ENCODE data around the gene BEX1. TPM values are rescaled to one million over a fixed set of nuclear protein-coding genes. Genes with fewer than 3 reads are reported as not detected.
"Not testable (repeated sequence)": the region's sequence is repeated elsewhere in the genome, so short reads cannot be mapped to it uniquely, and the experiment has no call there.

Gene BEX1
- total RNA-seq, 1 experiment from 2014 or later, result not detected

DNA sequence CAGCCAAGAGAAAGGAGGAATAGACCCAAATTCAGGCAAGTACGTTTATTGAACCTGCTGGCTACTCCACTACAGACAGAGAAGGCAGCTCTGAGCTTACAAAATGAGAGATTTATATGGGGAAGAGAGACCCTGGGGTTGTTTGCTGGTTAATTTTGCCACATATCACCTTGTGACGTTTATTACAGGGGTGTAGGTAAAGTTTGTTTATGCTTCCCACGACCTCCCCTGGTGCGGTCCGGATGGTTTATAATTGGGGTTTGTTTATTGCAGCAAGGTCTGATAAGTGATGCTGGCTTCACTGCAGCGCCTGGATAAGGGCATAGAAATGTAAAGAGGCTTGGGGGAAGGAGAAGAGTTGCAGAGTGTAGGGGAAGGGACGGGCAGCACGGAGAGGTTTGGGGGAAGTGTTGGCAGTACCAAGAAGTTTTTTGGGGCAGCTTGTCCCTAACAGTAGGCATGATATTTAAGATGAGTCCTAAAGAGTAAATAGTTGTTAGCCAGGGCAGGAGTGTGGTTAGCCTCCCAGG is 12.6 kb downstream of the BEX1 start:
- Histone ChIP-seq H3F3A (ENCODE audit: insufficient read depth, low read depth) (no peaks in the 10 kb centered on the region), H3K27me3 (ENCODE audit: insufficient read depth, low read depth) (peaks cover 9% of the 10 kb centered on the region; the same call in 1 of the 2 replicates), H3K36me3 (ENCODE audit: low read depth) (no peaks in the 10 kb centered on the region), H3K27ac (no peak overlapping the region), H3K4me1 (replicated peaks; ENCODE audit: insufficient read depth) (no peaks in the 10 kb centered on the region), H4K20me1 (ENCODE audit: insufficient read depth) (no peaks in the 10 kb centered on the region), H3K4me2 (no peak overlapping the region), H3K4me3 (no peak overlapping the region), H3K9me3 (ENCODE audit: insufficient read depth, low read depth) (no peaks in the 10 kb centered on the region), H3K79me2 (ENCODE audit: low read depth) (no peaks in the 10 kb centered on the region), H3K9me2 (ENCODE audit: insufficient read depth) (no peaks in the 10 kb centered on the region), H2AFZ (no peak overlapping the region)
- TF ChIP-seq EZH2 (IDR thresholded peaks at IDR 0.05; ENCODE audit: low read depth) (no peak), CTCF (conservative IDR thresholded peaks at IDR 0.05) (no peak)
- no peak for DNase-seq
- intact Hi-C loops (cut with micrococcal nuclease; ENCODE audit: unreplicated experiment), result no loop called here
- CTCF ChIA-PET, result no interaction called here
- BruUV-seq (replicated peaks), result no TSS peak
- POLR2A ChIA-PET (ENCODE audit: unreplicated experiment), result no interaction called here

DNA sequence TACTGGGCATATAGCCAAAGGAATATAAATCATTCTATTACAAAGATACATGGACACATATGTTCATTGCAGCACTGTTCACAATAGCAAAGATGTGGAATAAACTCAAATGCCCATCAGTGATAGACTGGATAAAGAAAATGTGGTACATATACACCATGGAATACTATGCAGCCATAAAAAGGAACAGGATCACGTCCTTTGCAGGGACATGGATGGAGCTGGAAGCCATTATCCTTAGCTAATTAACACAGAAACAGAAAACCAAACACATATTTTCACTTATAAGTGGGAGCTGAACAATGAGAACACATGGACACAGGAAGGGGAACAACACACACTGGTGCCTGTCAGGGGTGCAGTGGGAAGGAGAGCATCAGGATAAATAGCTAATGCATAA is 30.6 kb downstream of the BEX1 start:
- H3K36me3 ChIP-seq (ENCODE audit: low read depth); H3K4me1 ChIP-seq (replicated peaks; ENCODE audit: insufficient read depth); H4K20me1 ChIP-seq (ENCODE audit: insufficient read depth); BruUV-seq (replicated peaks); H3K4me2 ChIP-seq; H3K4me3 ChIP-seq; H3K9me3 ChIP-seq (ENCODE audit: insufficient read depth, low read depth); H3K27ac ChIP-seq; H3K27me3 ChIP-seq (ENCODE audit: insufficient read depth, low read depth); H3K79me2 ChIP-seq (ENCODE audit: low read depth); CTCF ChIA-PET; DNase-seq; H2AFZ ChIP-seq; H3K9me2 ChIP-seq (ENCODE audit: insufficient read depth); POLR2A ChIA-PET (ENCODE audit: unreplicated experiment); H3F3A ChIP-seq (ENCODE audit: insufficient read depth, low read depth); intact Hi-C loops (cut with micrococcal nuclease; ENCODE audit: unreplicated experiment): not testable (repeated sequence)

GRCh38 chrX:103017542-103017941 is 46.4 kb downstream of the BEX1 start:
- Histone ChIP-seq H3F3A (ENCODE audit: insufficient read depth, low read depth) (no peaks in the 10 kb centered on the region), H3K79me2 (ENCODE audit: low read depth) (no peaks in the 10 kb centered on the region), H3K4me2 (no peak overlapping the region), H3K27me3 (ENCODE audit: insufficient read depth, low read depth) (no peaks in the 10 kb centered on the region), H4K20me1 (ENCODE audit: insufficient read depth) (no peaks in the 10 kb centered on the region), H2AFZ (no peak overlapping the region), H3K27ac (no peak overlapping the region), H3K9me3 (ENCODE audit: insufficient read depth, low read depth) (no peaks in the 10 kb centered on the region), H3K4me1 (replicated peaks; ENCODE audit: insufficient read depth) (no peaks in the 10 kb centered on the region), H3K36me3 (ENCODE audit: low read depth) (no peaks in the 10 kb centered on the region), H3K9me2 (ENCODE audit: insufficient read depth) (no peaks in the 10 kb centered on the region), H3K4me3 (no peak overlapping the region)
- TF ChIP-seq EZH2 (IDR thresholded peaks at IDR 0.05; ENCODE audit: low read depth), result no peak
- TF ChIP-seq CTCF (conservative IDR thresholded peaks at IDR 0.05), result no peak
- CTCF ChIA-PET, result no interaction called here
- POLR2A ChIA-PET (ENCODE audit: unreplicated experiment), result no interaction called here
- intact Hi-C loops (cut with micrococcal nuclease; ENCODE audit: unreplicated experiment), result no loop called here
- no TSS peak for BruUV-seq (replicated peaks)
- no peak for DNase-seq

GRCh38 chrX:103012945-103013344 is 51.0 kb downstream of the BEX1 start:
- CTCF ChIA-PET, result no interaction called here
- BruUV-seq (replicated peaks), result no TSS peak
- no peak for DNase-seq

More at GRCh38 chrX:103012945-103013344, 51.0 kb downstream of the BEX1 start:
- no peaks in the 10 kb centered on the region for H3F3A ChIP-seq (ENCODE audit: insufficient read depth, low read depth)
- no peak overlapping the region for H3K4me2 ChIP-seq
- no peaks in the 10 kb centered on the region for H3K4me1 ChIP-seq (replicated peaks; ENCODE audit: insufficient read depth)
- no peak overlapping the region for H3K27ac ChIP-seq
- H4K20me1 ChIP-seq (ENCODE audit: insufficient read depth), result no peaks in the 10 kb centered on the region
- H3K9me3 ChIP-seq (ENCODE audit: insufficient read depth, low read depth), result no peaks in the 10 kb centered on the region
- H3K9me2 ChIP-seq (ENCODE audit: insufficient read depth), result no peaks in the 10 kb centered on the region
- no peaks in the 10 kb centered on the region for H3K36me3 ChIP-seq (ENCODE audit: low read depth)
- no peak overlapping the region for H3K4me3 ChIP-seq
- no peak overlapping the region for H2AFZ ChIP-seq
- intact Hi-C loops (cut with micrococcal nuclease; ENCODE audit: unreplicated experiment), result no loop called here
- TF ChIP-seq CTCF (conservative IDR thresholded peaks at IDR 0.05), result no peak
- TF ChIP-seq EZH2 (IDR thresholded peaks at IDR 0.05; ENCODE audit: low read depth), result no peak
- H3K79me2 ChIP-seq (ENCODE audit: low read depth), result no peaks in the 10 kb centered on the region
- no peaks in the 10 kb centered on the region for H3K27me3 ChIP-seq (ENCODE audit: insufficient read depth, low read depth)
- POLR2A ChIA-PET (ENCODE audit: unreplicated experiment), result no interaction called here

Measured in PC-9 (cell line).